ENCODE data around the gene PLAAT1.

The PLAAT1 gene

DNA sequence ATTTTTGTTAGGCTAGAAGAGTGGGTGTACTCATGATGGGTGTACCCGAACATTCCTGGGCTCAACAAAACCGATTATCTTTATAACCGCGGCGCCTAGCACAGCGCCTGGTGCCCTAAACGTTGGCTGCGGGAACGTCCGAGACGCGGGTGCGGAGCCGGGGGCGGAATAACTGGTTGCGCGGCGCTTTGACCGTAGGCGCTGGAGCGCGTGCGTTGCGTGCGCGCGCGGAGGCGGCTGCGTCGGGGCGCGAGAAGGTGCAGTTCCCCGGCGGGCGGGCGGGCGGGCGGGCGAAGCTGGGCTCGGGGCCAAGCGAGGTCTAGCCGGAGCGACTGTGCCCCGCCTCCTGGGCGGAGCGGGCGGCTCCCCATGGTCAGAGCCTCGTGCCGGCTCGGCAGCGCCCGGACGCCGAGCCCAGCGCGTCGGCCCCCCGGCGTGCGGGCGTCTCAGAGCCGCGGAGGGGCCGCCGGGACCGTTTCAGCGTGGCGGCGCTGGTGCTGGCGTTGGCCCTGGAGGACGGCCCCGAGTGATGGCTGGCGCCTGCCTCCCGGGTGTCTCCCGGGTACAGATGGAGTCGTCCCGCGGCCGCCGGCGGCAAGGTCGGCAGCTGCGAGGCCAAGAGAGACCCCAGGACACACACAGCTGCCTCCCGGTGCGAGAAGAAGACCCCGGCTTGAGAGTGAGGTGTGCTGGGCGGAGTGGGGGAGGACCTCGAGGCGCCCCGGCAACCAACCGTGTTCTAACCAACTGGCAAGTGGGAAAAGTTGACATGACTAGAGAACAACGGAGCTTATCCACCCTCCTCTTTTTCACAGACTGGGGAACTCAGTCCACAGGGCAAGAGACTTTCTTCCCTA is at the start of gene PLAAT1:
TSS of gene PLAAT1 (plus strand) at position 373 of the 857 bp plus-strand sequence. CDS start 14,429 bp downstream, outside the sequence.
- peaks cover 15% of the 10 kb centered on the region for H3K27me3 ChIP-seq (ENCODE audit: insufficient read depth, insufficient read length)
- H3K9me3 ChIP-seq (ENCODE audit: insufficient read depth, low read length) = no peaks in the 10 kb centered on the region
- peak within 1 kb of the TSS; percentile 87 for H3K9ac ChIP-seq (ENCODE audit: insufficient read length, low read depth)
- TF ChIP-seq SUZ12 (IDR thresholded peaks at IDR 0.05; ENCODE audit: extremely low read depth, insufficient read depth, insufficient read length) (no peak), ZNF274 (IDR thresholded peaks at IDR 0.05; ENCODE audit: low read depth, low read length) (no peak), YY1 (IDR thresholded peaks at IDR 0.05; ENCODE audit: insufficient read depth, insufficient read length) (no peak)
- no peaks in the 10 kb centered on the region for H3K4me1 ChIP-seq (ENCODE audit: insufficient read depth, insufficient read length)
- DNase-seq (ENCODE audit: low read depth, low spot score) = peak; percentile 56
- H3K4me3 ChIP-seq (ENCODE audit: insufficient read length, low read depth) = peak within 1 kb of the TSS; percentile 66
- no peaks in the 10 kb centered on the region for H3K36me3 ChIP-seq (ENCODE audit: insufficient read depth, insufficient read length, low read length)

DNA sequence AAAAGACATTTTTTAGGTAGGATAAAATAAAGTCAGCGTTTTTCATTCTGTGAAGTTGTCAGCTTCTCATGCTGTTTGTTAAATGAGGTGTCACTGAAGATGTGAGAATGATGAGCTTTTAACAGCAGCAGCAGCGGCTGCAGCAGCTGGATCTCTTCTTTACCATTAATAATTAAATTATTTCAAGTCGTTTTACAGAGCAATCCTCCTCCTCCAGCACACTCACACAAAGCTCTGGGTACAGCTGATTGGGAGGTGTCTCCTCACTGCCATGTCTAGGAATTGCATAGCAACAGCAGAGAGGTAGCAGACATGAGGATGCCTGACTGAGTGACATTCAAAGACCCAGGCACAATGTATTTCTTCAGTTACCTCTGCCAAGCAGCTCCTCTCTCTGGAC is 46.7 kb upstream of the PLAAT1 start:
- Histone ChIP-seq H3K9ac (ENCODE audit: insufficient read length, low read depth) (no peak overlapping the region), H3K36me3 (ENCODE audit: insufficient read depth, insufficient read length, low read length) (no peaks in the 10 kb centered on the region), H3K9me3 (ENCODE audit: insufficient read depth, low read length) (no peaks in the 10 kb centered on the region), H3K4me3 (ENCODE audit: insufficient read length, low read depth) (no peak overlapping the region), H3K4me1 (ENCODE audit: insufficient read depth, insufficient read length) (no peaks in the 10 kb centered on the region), H3K27me3 (ENCODE audit: insufficient read depth, insufficient read length) (no peaks in the 10 kb centered on the region)
- DNase-seq (ENCODE audit: low read depth, low spot score) = no peak
- TF ChIP-seq YY1 (IDR thresholded peaks at IDR 0.05; ENCODE audit: insufficient read depth, insufficient read length) (no peak), ZNF274 (IDR thresholded peaks at IDR 0.05; ENCODE audit: low read depth, low read length) (no peak), SUZ12 (IDR thresholded peaks at IDR 0.05; ENCODE audit: extremely low read depth, insufficient read depth, insufficient read length) (no peak)

- DNase-seq (ENCODE audit: low read depth, low spot score) = no peak
- H3K9me3 ChIP-seq (ENCODE audit: insufficient read depth, low read length) = no peaks in the 10 kb centered on the region
- no peak for TF ChIP-seq ZNF274 (IDR thresholded peaks at IDR 0.05; ENCODE audit: low read depth, low read length)
- no peak for TF ChIP-seq YY1 (IDR thresholded peaks at IDR 0.05; ENCODE audit: insufficient read depth, insufficient read length)
- no peak for TF ChIP-seq SUZ12 (IDR thresholded peaks at IDR 0.05; ENCODE audit: extremely low read depth, insufficient read depth, insufficient read length)
- no peaks in the 10 kb centered on the region for H3K27me3 ChIP-seq (ENCODE audit: insufficient read depth, insufficient read length)
- no peak overlapping the region for H3K4me3 ChIP-seq (ENCODE audit: insufficient read length, low read depth)
- no peak overlapping the region for H3K9ac ChIP-seq (ENCODE audit: insufficient read length, low read depth)
- H3K36me3 ChIP-seq (ENCODE audit: insufficient read depth, insufficient read length, low read length) = no peaks in the 10 kb centered on the region
- no peaks in the 10 kb centered on the region for H3K4me1 ChIP-seq (ENCODE audit: insufficient read depth, insufficient read length)
Measured at GRCh38 chr3:193196746-193197145, 44.3 kb upstream of the PLAAT1 start.

DNA sequence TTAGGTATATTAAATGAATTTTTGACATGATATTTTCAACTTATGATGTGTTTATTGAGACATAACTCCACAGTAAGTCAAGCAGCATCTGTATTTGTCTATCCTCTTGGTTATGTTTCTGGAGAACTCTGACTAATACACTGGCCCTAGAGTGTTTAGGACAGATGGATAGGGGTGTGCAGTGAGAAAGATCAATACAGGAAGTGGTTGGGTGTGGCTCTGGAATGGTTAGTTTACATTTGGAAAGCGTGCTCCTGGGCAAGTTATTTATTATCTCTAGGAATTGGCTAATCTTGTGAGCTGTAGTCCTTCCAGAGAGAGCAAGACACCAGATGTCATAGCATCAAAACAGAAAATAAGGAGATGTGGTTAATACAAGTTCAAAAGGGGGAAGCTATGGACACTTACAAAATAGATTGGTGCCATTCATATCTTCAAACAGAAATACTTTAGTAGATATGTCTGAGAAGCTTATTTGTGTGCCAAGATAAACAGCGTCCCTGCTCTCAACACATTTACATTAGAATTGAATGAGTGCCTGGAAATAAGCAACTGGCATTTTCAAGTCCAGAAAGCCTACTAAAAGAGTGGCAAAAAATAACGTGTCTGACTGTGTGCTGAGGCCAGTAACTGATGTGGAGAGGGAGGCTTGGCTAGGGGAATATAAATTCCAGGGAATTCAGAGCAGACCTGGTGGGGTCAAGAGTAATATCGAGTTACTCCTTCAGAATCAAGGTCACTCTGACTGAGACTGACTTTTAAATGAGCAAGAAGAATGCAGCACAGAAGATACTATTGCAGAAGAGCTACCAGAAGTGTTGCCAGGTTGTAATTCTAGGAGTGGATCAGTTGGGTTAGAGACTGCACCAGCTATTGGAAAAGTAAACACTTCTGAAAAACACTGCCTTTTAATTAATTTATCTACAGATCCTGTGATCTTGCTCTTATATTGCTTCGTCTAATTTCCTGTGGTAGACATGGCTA is 33.4 kb upstream of the PLAAT1 start:
- no peak overlapping the region for H3K4me3 ChIP-seq (ENCODE audit: insufficient read length, low read depth)
- DNase-seq (ENCODE audit: low read depth, low spot score) = no peak
- no peaks in the 10 kb centered on the region for H3K27me3 ChIP-seq (ENCODE audit: insufficient read depth, insufficient read length)
- H3K9me3 ChIP-seq (ENCODE audit: insufficient read depth, low read length) = no peaks in the 10 kb centered on the region
- no peak overlapping the region for H3K9ac ChIP-seq (ENCODE audit: insufficient read length, low read depth)
- TF ChIP-seq SUZ12 (IDR thresholded peaks at IDR 0.05; ENCODE audit: extremely low read depth, insufficient read depth, insufficient read length) (no peak), YY1 (IDR thresholded peaks at IDR 0.05; ENCODE audit: insufficient read depth, insufficient read length) (no peak), ZNF274 (IDR thresholded peaks at IDR 0.05; ENCODE audit: low read depth, low read length) (no peak)
- H3K4me1 ChIP-seq (ENCODE audit: insufficient read depth, insufficient read length) = no peaks in the 10 kb centered on the region
- H3K36me3 ChIP-seq (ENCODE audit: insufficient read depth, insufficient read length, low read length) = no peaks in the 10 kb centered on the region

GRCh38 chr3:193210618-193211017 is 30.4 kb upstream of the PLAAT1 start:
- no peak for DNase-seq (ENCODE audit: low read depth, low spot score)
- H3K4me3 ChIP-seq (ENCODE audit: insufficient read length, low read depth) = no peak overlapping the region
- no peaks in the 10 kb centered on the region for H3K27me3 ChIP-seq (ENCODE audit: insufficient read depth, insufficient read length)
- no peaks in the 10 kb centered on the region for H3K36me3 ChIP-seq (ENCODE audit: insufficient read depth, insufficient read length, low read length)
- no peaks in the 10 kb centered on the region for H3K4me1 ChIP-seq (ENCODE audit: insufficient read depth, insufficient read length)
- TF ChIP-seq SUZ12 (IDR thresholded peaks at IDR 0.05; ENCODE audit: extremely low read depth, insufficient read depth, insufficient read length) (no peak), ZNF274 (IDR thresholded peaks at IDR 0.05; ENCODE audit: low read depth, low read length) (no peak), YY1 (IDR thresholded peaks at IDR 0.05; ENCODE audit: insufficient read depth, insufficient read length) (no peak)
- H3K9me3 ChIP-seq (ENCODE audit: insufficient read depth, low read length) = no peaks in the 10 kb centered on the region
- no peak overlapping the region for H3K9ac ChIP-seq (ENCODE audit: insufficient read length, low read depth)

- H3K27me3 ChIP-seq (ENCODE audit: insufficient read depth, insufficient read length) = no peaks in the 10 kb centered on the region
- no peaks in the 10 kb centered on the region for H3K4me1 ChIP-seq (ENCODE audit: insufficient read depth, insufficient read length)
- H3K36me3 ChIP-seq (ENCODE audit: insufficient read depth, insufficient read length, low read length) = no peaks in the 10 kb centered on the region
- H3K4me3 ChIP-seq (ENCODE audit: insufficient read length, low read depth) = no peak overlapping the region
- TF ChIP-seq ZNF274 (IDR thresholded peaks at IDR 0.05; ENCODE audit: low read depth, low read length) (no peak), YY1 (IDR thresholded peaks at IDR 0.05; ENCODE audit: insufficient read depth, insufficient read length) (no peak), SUZ12 (IDR thresholded peaks at IDR 0.05; ENCODE audit: extremely low read depth, insufficient read depth, insufficient read length) (no peak)
- H3K9ac ChIP-seq (ENCODE audit: insufficient read length, low read depth) = no peak overlapping the region
- no peaks in the 10 kb centered on the region for H3K9me3 ChIP-seq (ENCODE audit: insufficient read depth, low read length)
- no peak for DNase-seq (ENCODE audit: low read depth, low spot score)
Measured at GRCh38 chr3:193211173-193211572, 29.8 kb upstream of the PLAAT1 start.

All from NT2/D1 (cell line).